ENCODE data around the gene CDH8. TPM values are rescaled to one million over a fixed set of nuclear protein-coding genes. Genes with fewer than 3 reads are reported as not detected.

CDH8 gene
- total RNA-seq, 1 experiment from 2014 or later, result 1.6 TPM

- in situ Hi-C loops (cut with HindIII; ENCODE audit: low pct_unique_long_range_greater_than_20kb, low sequenced_read_pairs), result no loop called here
- no peak for DNase-seq (ENCODE audit: low read depth, low spot score)
Observed at GRCh38 chr16:61645561-61645960, 390.7 kb downstream of the CDH8 start.

- DNase-seq (ENCODE audit: low read depth, low spot score), result no peak
- in situ Hi-C loops (cut with HindIII; ENCODE audit: low pct_unique_long_range_greater_than_20kb, low sequenced_read_pairs), result no loop called here
Observed at GRCh38 chr16:61644736-61645135, 391.5 kb downstream of the CDH8 start.

- in situ Hi-C loops (cut with HindIII; ENCODE audit: low pct_unique_long_range_greater_than_20kb, low sequenced_read_pairs), result no loop called here
- no peak for DNase-seq (ENCODE audit: low read depth, low spot score)
Observed at GRCh38 chr16:61617219-61617783, 418.9 kb downstream of the CDH8 start.

- in situ Hi-C loops (cut with HindIII; ENCODE audit: low pct_unique_long_range_greater_than_20kb, low sequenced_read_pairs), result no loop called here
- no peak for DNase-seq (ENCODE audit: low read depth, low spot score)
Observed at GRCh38 chr16:61616088-61616487, 420.1 kb downstream of the CDH8 start.

GRCh38 chr16:61611847-61612491 is 424.3 kb downstream of the CDH8 start:
- no peak for DNase-seq (ENCODE audit: low read depth, low spot score)
- in situ Hi-C loops (cut with HindIII; ENCODE audit: low pct_unique_long_range_greater_than_20kb, low sequenced_read_pairs), result no loop called here

GRCh38 chr16:61606581-61606980 is 429.7 kb downstream of the CDH8 start:
- no peak for DNase-seq (ENCODE audit: low read depth, low spot score)
- in situ Hi-C loops (cut with HindIII; ENCODE audit: low pct_unique_long_range_greater_than_20kb, low sequenced_read_pairs), result no loop called here

All from SK-MEL-5 (cell line).